Measurements from ENCODE around the gene PSG3.
"Not testable (repeated sequence)": the region's sequence is repeated elsewhere in the genome, so short reads cannot be mapped to it uniquely, and the experiment has no call there.

DNA sequence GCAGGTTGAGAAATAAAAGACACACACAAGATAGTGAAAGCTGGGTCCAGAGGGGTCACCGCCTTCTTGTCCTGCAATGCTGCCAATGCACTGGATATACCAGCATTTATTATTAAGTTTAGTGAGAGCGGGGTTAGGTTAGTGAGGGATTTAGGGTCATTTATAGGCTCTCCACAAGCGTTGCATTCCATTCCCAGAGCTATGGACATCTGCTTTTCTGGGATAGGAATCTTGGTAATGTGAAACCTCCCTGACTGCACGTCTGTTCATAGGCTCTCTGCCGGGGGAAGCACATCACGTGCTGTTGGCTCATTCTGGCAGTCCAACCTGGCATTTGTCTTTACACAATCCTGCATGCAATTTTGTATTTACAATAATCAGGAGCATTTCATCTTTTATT lies 27.5 kb downstream of the PSG3 start:
- not testable (repeated sequence) for TF ChIP-seq EZH2 (IDR thresholded peaks at IDR 0.05; ENCODE audit: borderline replicate concordance, low read depth, low read length, severe bottlenecking)
- TF ChIP-seq, protein P1, sequence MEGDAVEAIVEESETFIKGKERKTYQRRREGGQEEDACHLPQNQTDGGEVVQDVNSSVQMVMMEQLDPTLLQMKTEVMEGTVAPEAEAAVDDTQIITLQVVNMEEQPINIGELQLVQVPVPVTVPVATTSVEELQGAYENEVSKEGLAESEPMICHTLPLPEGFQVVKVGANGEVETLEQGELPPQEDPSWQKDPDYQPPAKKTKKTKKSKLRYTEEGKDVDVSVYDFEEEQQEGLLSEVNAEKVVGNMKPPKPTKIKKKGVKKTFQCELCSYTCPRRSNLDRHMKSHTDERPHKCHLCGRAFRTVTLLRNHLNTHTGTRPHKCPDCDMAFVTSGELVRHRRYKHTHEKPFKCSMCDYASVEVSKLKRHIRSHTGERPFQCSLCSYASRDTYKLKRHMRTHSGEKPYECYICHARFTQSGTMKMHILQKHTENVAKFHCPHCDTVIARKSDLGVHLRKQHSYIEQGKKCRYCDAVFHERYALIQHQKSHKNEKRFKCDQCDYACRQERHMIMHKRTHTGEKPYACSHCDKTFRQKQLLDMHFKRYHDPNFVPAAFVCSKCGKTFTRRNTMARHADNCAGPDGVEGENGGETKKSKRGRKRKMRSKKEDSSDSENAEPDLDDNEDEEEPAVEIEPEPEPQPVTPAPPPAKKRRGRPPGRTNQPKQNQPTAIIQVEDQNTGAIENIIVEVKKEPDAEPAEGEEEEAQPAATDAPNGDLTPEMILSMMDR (IDR thresholded peaks at IDR 0.05; ENCODE audit: borderline replicate concordance, extremely low read depth, low read length, poor library complexity, severe bottlenecking) = not testable (repeated sequence)

All from DND-41 (cell line).